Uterus (tissue), 2 donors: ENCODE measurements around the gene APC.

Experiments
- POLR2A ChIP-seq, 2 donors: fragments of 450-650 bp; IDR thresholded peaks; one replicate each; pipeline ENCODE4 v1.6.1; 2016; ENCODE audit warnings: antibody characterized with exemption in 2 of 2, mild to moderate bottlenecking in 1 of 2, moderate library complexity in 1 of 2
- TF ChIP-seq, protein P1 (sequence below), 4 experiments: fragments of 200-600 bp in 2 of 4; fragments of 450-650 bp in 2 of 4; sonication (generic) in 2 of 4; IDR thresholded peaks; one replicate each; pipeline ENCODE4 v1.5.1; 2016 to 2019; ENCODE audit warnings: antibody characterized with exemption in 4 of 4, mild to moderate bottlenecking in 2 of 4, moderate library complexity in 1 of 4

DNA sequence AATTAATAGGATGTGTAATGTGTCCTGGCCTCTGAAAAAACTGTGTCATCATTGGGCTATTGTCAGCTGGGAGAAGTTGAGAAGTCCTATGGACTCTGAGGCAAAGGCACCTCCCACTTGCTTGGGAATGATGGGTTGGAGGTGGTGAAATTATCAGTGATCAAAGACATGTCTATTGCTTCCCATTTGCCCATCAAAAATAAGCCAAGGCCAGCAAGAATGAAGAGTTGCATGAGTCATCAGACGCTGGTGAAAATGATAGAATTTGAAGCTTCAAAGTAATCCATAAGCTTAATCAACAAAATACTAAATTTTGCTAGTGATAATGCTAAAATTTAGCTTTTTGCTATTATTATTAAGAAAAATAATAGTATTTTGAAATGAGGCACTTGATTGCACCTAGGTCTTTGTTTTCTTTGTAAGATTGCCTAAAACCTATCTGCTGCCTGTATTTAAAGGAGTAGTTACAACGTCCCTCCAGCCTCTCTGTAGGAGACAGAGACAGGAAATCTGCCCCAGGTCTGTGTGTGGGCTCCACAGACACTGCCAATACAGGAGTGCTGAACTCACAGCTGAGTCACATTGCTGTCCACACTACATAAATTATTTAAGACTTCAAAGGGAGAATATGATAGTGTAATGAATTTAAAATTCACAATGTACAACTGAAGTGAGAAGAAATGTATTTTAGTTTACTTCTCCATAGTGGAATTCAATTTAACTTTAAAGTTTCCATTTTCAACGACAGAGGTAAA lies 48.4 kb upstream of the APC start:
- TF ChIP-seq, protein P1, sequence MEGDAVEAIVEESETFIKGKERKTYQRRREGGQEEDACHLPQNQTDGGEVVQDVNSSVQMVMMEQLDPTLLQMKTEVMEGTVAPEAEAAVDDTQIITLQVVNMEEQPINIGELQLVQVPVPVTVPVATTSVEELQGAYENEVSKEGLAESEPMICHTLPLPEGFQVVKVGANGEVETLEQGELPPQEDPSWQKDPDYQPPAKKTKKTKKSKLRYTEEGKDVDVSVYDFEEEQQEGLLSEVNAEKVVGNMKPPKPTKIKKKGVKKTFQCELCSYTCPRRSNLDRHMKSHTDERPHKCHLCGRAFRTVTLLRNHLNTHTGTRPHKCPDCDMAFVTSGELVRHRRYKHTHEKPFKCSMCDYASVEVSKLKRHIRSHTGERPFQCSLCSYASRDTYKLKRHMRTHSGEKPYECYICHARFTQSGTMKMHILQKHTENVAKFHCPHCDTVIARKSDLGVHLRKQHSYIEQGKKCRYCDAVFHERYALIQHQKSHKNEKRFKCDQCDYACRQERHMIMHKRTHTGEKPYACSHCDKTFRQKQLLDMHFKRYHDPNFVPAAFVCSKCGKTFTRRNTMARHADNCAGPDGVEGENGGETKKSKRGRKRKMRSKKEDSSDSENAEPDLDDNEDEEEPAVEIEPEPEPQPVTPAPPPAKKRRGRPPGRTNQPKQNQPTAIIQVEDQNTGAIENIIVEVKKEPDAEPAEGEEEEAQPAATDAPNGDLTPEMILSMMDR (IDR thresholded peaks at IDR 0.05): no peak
- TF ChIP-seq POLR2A (IDR thresholded peaks at IDR 0.05): no peak
